ENCODE measurements around the gene PACS1. TPM values are rescaled to one million over a fixed set of nuclear protein-coding genes. Genes with fewer than 3 reads are reported as not detected.
"Not testable (repeated sequence)": the region's sequence is repeated elsewhere in the genome, so short reads cannot be mapped to it uniquely, and the experiment has no call there.

Gene PACS1
- total RNA-seq, 3 donors from 2014 or later: 37.9 to 40.6 (median 38.6) TPM

DNA sequence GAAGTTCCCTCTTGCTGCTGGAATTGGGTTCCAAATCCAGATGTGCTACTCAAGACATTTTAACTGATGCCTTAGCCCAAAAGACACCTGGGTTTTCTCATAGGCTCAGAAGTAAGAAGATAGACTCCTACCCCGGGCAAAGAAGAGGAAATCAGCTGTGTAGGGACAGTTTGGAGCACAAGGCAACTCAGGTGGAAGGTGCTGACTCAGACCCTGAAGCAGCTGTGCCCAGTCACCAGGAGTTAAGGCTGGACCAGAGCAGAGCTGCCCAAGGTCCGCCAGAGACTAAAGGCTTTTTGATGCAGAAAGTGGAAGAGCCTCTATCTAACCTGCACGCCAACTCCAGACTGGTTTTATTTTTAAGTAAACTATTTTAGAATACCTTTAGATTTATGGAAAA is 177.7 kb downstream of the PACS1 start:
- TF ChIP-seq, protein P1, sequence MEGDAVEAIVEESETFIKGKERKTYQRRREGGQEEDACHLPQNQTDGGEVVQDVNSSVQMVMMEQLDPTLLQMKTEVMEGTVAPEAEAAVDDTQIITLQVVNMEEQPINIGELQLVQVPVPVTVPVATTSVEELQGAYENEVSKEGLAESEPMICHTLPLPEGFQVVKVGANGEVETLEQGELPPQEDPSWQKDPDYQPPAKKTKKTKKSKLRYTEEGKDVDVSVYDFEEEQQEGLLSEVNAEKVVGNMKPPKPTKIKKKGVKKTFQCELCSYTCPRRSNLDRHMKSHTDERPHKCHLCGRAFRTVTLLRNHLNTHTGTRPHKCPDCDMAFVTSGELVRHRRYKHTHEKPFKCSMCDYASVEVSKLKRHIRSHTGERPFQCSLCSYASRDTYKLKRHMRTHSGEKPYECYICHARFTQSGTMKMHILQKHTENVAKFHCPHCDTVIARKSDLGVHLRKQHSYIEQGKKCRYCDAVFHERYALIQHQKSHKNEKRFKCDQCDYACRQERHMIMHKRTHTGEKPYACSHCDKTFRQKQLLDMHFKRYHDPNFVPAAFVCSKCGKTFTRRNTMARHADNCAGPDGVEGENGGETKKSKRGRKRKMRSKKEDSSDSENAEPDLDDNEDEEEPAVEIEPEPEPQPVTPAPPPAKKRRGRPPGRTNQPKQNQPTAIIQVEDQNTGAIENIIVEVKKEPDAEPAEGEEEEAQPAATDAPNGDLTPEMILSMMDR (IDR thresholded peaks at IDR 0.05): no peak
- TF ChIP-seq POLR2A (IDR thresholded peaks at IDR 0.05) (no peak), POLR2AphosphoS5 (IDR thresholded peaks at IDR 0.05) (no peak)
- Histone ChIP-seq H3K4me1 (no peaks in the 10 kb centered on the region), H3K9me3 (no peaks in the 10 kb centered on the region), H3K36me3 (no peaks in the 10 kb centered on the region), H3K4me3 (no peak overlapping the region), H3K27me3 (no peaks in the 10 kb centered on the region), H3K27ac (no peak overlapping the region)
- DNase-seq (ENCODE audit: low spot score in 2 of 2): no peak
- intact Hi-C loops (cut with DNase I; ENCODE audit: low total_unique reads): no loop called here

DNA sequence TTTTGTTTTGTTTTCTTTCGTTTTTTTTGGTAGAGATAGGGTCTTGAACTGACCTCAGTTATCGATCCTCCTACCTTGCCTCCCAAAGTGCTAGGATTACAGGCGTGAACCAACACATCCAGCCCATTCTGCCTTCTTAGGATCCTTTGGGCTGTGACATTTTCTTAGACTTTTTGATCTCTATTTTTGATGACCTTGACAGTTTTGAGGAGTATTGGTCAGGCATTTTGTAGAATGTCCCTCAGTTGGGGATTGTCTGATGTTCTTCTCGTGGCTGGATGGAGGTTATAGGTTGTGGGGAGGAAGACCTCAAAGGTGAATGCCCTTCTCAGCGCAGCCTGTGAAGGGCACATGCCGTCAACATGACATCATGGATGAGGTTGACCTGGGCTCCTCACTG is 178.8 kb downstream of the PACS1 start:
- intact Hi-C loops (cut with DNase I; ENCODE audit: low total_unique reads): no loop called here

DNA sequence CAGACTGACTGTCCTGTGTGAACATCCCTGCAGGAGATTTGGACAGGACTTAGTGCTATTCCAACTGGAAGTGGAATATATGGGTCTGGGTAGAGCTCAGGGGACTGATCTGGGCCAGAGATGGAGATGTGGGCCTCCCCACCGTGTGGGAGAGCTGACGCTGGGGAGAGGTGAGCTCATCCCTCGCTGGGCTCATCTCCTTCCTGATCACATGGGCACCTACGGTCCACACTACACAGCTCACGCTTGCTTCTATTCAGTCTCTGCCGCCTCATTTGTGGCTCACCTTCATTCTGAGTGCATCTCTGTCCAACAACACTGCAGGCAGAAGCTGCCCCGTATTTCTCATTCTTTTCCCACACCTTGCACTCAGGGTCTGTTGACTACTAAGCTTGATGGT is 181.7 kb downstream of the PACS1 start:
- no peaks in the 10 kb centered on the region for H3K27me3 ChIP-seq
- H3K9me3 ChIP-seq: no peaks in the 10 kb centered on the region
- no peaks in the 10 kb centered on the region for H3K36me3 ChIP-seq
- DNase-seq (ENCODE audit: low spot score in 2 of 2): no peak
- no peak for TF ChIP-seq POLR2A (IDR thresholded peaks at IDR 0.05)
- TF ChIP-seq, protein P1 (IDR thresholded peaks at IDR 0.05): no peak
- no peak for TF ChIP-seq POLR2AphosphoS5 (IDR thresholded peaks at IDR 0.05)
- no peak overlapping the region for H3K27ac ChIP-seq
- H3K4me1 ChIP-seq: no peaks in the 10 kb centered on the region
- intact Hi-C loops (cut with DNase I; ENCODE audit: low total_unique reads): no loop called here
- no peak overlapping the region for H3K4me3 ChIP-seq

More for the DNA sequence above, 178.8 kb downstream of the PACS1 start:
- Histone ChIP-seq H3K27ac (no peak overlapping the region), H3K27me3 (no peaks in the 10 kb centered on the region), H3K4me1 (no peaks in the 10 kb centered on the region), H3K4me3 (no peak overlapping the region), H3K9me3 (no peaks in the 10 kb centered on the region), H3K36me3 (no peaks in the 10 kb centered on the region)
- TF ChIP-seq, protein P1 (IDR thresholded peaks at IDR 0.05): no peak
- TF ChIP-seq POLR2A (IDR thresholded peaks at IDR 0.05): no peak
- no peak for TF ChIP-seq POLR2AphosphoS5 (IDR thresholded peaks at IDR 0.05)
- no peak for DNase-seq (ENCODE audit: low spot score in 2 of 2)

DNA sequence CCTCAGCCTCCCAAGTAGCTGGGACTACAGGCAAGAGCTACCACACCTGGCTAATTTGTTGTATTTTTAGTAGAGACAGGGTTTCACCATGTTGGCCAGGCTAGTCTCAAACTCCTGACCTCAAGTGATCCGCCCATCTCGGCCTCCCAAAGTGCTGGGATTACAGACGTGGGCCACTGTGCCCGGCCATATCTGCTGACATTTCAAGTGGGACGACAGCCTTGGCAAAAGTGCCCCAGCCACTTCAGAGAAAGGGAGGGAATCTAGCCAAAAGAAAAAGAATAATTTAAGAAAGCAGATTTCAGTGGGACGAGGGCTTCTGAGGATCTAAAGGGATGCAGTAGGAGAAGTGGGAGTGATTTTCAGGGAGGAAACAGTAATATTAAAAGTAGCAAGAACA is 183.0 kb downstream of the PACS1 start:
- not testable (repeated sequence) for DNase-seq (ENCODE audit: low spot score in 2 of 2); H3K4me1 ChIP-seq; H3K27ac ChIP-seq

DNA sequence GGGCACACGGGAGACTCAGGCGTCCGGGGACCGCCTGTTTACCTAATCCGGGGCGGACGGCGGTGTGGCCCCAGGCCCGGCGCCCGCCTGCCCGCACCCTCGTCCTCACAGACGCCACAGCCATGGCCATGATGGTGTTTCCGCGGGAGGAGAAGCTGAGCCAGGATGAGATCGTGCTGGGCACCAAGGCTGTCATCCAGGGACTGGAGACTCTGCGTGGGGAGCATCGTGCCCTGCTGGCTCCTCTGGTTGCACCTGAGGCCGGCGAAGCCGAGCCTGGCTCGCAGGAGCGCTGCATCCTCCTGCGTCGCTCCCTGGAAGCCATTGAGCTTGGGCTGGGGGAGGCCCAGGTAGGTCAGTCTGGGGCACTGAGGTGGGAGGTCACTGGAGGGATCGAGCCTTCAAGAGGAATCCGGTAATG is 188.4 kb downstream of the PACS1 start:
- no peaks in the 10 kb centered on the region for H3K36me3 ChIP-seq
- H3K4me1 ChIP-seq: no peaks in the 10 kb centered on the region
- peak overlapping the region; percentile 80 to 83 for H3K27ac ChIP-seq
- TF ChIP-seq POLR2AphosphoS5 (IDR thresholded peaks at IDR 0.05): no peak
- TF ChIP-seq, protein P1 (IDR thresholded peaks at IDR 0.05): peak in 1 of 3 donors; percentile 3
- no peaks in the 10 kb centered on the region for H3K9me3 ChIP-seq
- no peak for DNase-seq (ENCODE audit: low spot score in 2 of 2)
- H3K27me3 ChIP-seq: no peaks in the 10 kb centered on the region
- peak overlapping the region; percentile 90 to 99 (median 95) for H3K4me3 ChIP-seq
- intact Hi-C loops (cut with DNase I; ENCODE audit: low total_unique reads): no loop called here

More for the DNA sequence above, 183.0 kb downstream of the PACS1 start:
- intact Hi-C loops (cut with DNase I; ENCODE audit: low total_unique reads); H3K27me3 ChIP-seq; H3K36me3 ChIP-seq; H3K4me3 ChIP-seq; H3K9me3 ChIP-seq: not testable (repeated sequence)

DNA sequence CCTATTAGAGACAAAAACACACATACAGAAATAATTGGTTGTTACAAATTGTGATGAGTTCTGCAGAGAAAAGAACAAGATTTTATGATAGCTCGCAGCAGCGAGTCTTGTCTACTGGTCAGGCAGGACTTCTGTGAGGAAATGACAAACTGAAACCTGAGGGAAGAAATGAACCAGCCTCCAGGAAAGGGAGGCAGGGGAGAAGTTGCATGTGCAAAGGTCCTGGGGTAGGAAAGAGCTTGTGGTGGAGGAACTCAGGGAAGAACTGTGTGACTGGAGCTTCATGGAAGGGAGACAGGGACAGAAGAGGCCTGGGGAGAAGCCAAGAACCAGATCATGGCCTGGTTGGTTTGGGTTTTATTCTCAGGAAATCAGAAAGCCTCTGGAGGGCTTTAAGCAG is 189.2 kb downstream of the PACS1 start:
- H3K36me3 ChIP-seq: no peaks in the 10 kb centered on the region
- no peak overlapping the region for H3K27ac ChIP-seq
- H3K4me1 ChIP-seq: no peaks in the 10 kb centered on the region
- TF ChIP-seq POLR2A (IDR thresholded peaks at IDR 0.05) (no peak), POLR2AphosphoS5 (IDR thresholded peaks at IDR 0.05) (no peak)
- TF ChIP-seq, protein P1 (IDR thresholded peaks at IDR 0.05): no peak
- H3K4me3 ChIP-seq: no peak overlapping the region
- intact Hi-C loops (cut with DNase I; ENCODE audit: low total_unique reads): no loop called here
- no peaks in the 10 kb centered on the region for H3K9me3 ChIP-seq
- H3K27me3 ChIP-seq: no peaks in the 10 kb centered on the region
- DNase-seq (ENCODE audit: low spot score in 2 of 2): no peak

Data from breast epithelium (tissue), 4 donors.